ENCODE measurements around the gene SLIT1.

Gene SLIT1

GRCh38 chr10:97138174-97138573, 47.6 kb downstream of the SLIT1 start:
- no peak for DNase-seq

GRCh38 chr10:97136756-97137155, 49.0 kb downstream of the SLIT1 start:
- DNase-seq: no peak

- DNase-seq: no peak
These were observed 50.3 kb downstream of the SLIT1 start for GRCh38 chr10:97135464-97135863.

- no peak for DNase-seq
These were observed 50.8 kb downstream of the SLIT1 start for GRCh38 chr10:97134983-97135382.

- no peak for DNase-seq
These were observed 51.6 kb downstream of the SLIT1 start for GRCh38 chr10:97134110-97134509.

GRCh38 chr10:97132273-97132672, 53.5 kb downstream of the SLIT1 start:
- no peak for DNase-seq

GRCh38 chr10:97131666-97132065, 54.1 kb downstream of the SLIT1 start:
- DNase-seq: peak; percentile 65

- peak; percentile 65 for DNase-seq
These were observed 54.6 kb downstream of the SLIT1 start for GRCh38 chr10:97131181-97131628.

GRCh38 chr10:97129666-97130065, 56.1 kb downstream of the SLIT1 start:
- DNase-seq: no peak

GRCh38 chr10:97128516-97129154, 57.1 kb downstream of the SLIT1 start:
- DNase-seq: peak; percentile 55

GRCh38 chr10:97128039-97128492, 57.7 kb downstream of the SLIT1 start:
- peak; percentile 55 for DNase-seq

GRCh38 chr10:97127509-97127908, 58.2 kb downstream of the SLIT1 start:
- DNase-seq: no peak

- no peak for DNase-seq
These were observed 61.5 kb downstream of the SLIT1 start for GRCh38 chr10:97124211-97124610.

- DNase-seq: no peak
These were observed 62.0 kb downstream of the SLIT1 start for GRCh38 chr10:97123765-97124164.

- peak; percentile 65 for DNase-seq
These were observed 64.7 kb downstream of the SLIT1 start for GRCh38 chr10:97121041-97121440.

- no peak for DNase-seq
These were observed 65.4 kb downstream of the SLIT1 start for GRCh38 chr10:97120370-97120769.

GRCh38 chr10:97119058-97119745, 66.6 kb downstream of the SLIT1 start:
- DNase-seq: peak; percentile 77

- DNase-seq: peak; percentile 62
These were observed 68.4 kb downstream of the SLIT1 start for GRCh38 chr10:97117372-97117771.

GRCh38 chr10:97116462-97117162, 69.1 kb downstream of the SLIT1 start:
- peak; percentile 68 for DNase-seq

GRCh38 chr10:97115846-97116245, 69.9 kb downstream of the SLIT1 start:
- DNase-seq: no peak

- no peak for DNase-seq
These were observed 74.1 kb downstream of the SLIT1 start for GRCh38 chr10:97111615-97112014.

GRCh38 chr10:97109547-97109946, 76.2 kb downstream of the SLIT1 start:
- peak; percentile 69 for DNase-seq

- no peak for DNase-seq
These were observed 78.2 kb downstream of the SLIT1 start for GRCh38 chr10:97107551-97107950.

- DNase-seq: no peak
These were observed 79.6 kb downstream of the SLIT1 start for GRCh38 chr10:97106207-97106606.
